Thyroid gland (tissue), 4 donors: Measurements from ENCODE around the gene RASA3.

Experiments used
- CTCF ChIP-seq, 6 experiments: fragments of 200-600 bp in 3 of 6; fragments of 450-650 bp in 3 of 6; sonication (generic) in 3 of 6; IDR thresholded peaks; one replicate each; pipeline ENCODE4 v1.5.1; 2016 to 2019; ENCODE audit warnings: antibody characterized with exemption in 6 of 6, mild to moderate bottlenecking in 2 of 6, inconsistent platforms in 1 of 6, moderate library complexity in 1 of 6
- POLR2A ChIP-seq, 2 donors: fragments of 450-650 bp; IDR thresholded peaks; one replicate each; pipeline ENCODE4 v1.6.1; 2017; ENCODE audit warnings: antibody characterized with exemption in 2 of 2, mild to moderate bottlenecking in 2 of 2, moderate library complexity in 1 of 2

DNA sequence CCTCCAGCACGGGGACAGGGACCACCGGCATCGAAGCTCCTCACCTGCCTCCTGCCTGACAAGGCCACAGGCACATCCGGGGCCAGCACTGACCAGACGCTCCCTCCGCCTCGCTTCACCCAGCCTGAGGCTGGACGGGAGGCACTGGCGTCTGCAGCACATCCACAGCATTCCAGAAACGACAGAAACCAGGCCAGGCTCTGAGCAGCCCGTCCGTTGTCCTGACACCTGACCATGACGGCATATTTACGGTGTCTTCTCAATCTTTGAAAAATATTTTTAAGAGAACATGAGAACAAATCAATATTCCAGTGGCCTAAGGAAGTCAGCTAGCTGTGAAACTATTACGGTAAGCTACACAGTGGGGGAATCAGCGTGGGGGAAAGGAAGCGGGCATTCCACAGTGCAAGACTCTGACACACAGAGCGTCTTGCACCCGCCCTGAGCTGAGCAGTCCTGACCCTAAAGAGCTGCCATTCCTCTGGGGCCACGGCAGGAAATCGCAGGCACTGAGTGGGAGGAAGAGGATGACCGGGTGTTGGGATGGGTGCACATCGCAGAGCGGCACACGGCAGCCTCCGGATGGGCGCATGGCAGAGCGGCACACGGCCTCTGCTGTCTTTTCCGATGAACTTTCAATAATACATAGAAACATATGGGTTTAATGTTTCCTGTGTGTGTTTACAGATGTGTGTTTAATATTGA is 26.8 kb downstream of the RASA3 start:
- TF ChIP-seq CTCF (IDR thresholded peaks at IDR 0.05) (no peak), POLR2A (IDR thresholded peaks at IDR 0.05) (no peak)
